Cardiac fibroblast (primary cell): ENCODE measurements around the gene ZWILCH.
A peak's percentile ranks its signal among the peaks of the same experiment; 100 is the strongest.
"Not testable (repeated sequence)": the region's sequence is repeated elsewhere in the genome, so short reads cannot be mapped to it uniquely, and the experiment has no call there.

Source experiments
- DNase-seq, 2 donors: peaks; one replicate each; pipeline versions ENCODE4 v3.0.0 to v3.0.0-alpha.2; 2010; ENCODE audit warnings: low read depth in 2 of 2
- H3K4me3 ChIP-seq, 2 donors: replicated peaks in 1 of 2; 1 replicate in 1 of 2; 2 replicates in 1 of 2; pipeline ENCODE4 v1.5.1; 2011; ENCODE audit warnings: low read depth in 2 of 2, low read length in 2 of 2, mild to moderate bottlenecking in 2 of 2, moderate library complexity in 1 of 2
- CTCF ChIP-seq: IDR thresholded peaks from one replicate; pipeline ENCODE4 v1.5.1; 2011; ENCODE audit warnings: low read depth, mild to moderate bottlenecking, low read length, inconsistent platforms

Gene ZWILCH

GRCh38 chr15:66489179-66489791 is 15.8 kb upstream of the ZWILCH start:
- no peak overlapping the region for H3K4me3 ChIP-seq
- TF ChIP-seq CTCF, result no peak
- DNase-seq, result no peak

GRCh38 chr15:66491846-66492245 is 13.3 kb upstream of the ZWILCH start:
- no peak for DNase-seq
- TF ChIP-seq CTCF, result no peak
- no peak overlapping the region for H3K4me3 ChIP-seq

- H3K4me3 ChIP-seq, result no peak overlapping the region
- no peak for TF ChIP-seq CTCF
- no peak for DNase-seq
Observed at GRCh38 chr15:66494262-66494661, 10.9 kb upstream of the ZWILCH start.

GRCh38 chr15:66496951-66497501 is 8.1 kb upstream of the ZWILCH start:
- peak in 1 of 2 donors; percentile 19 for DNase-seq
- peak overlapping the region; percentile 65 to 94 for H3K4me3 ChIP-seq
- TF ChIP-seq CTCF, result no peak

GRCh38 chr15:66497502-66498455 is 7.3 kb upstream of the ZWILCH start, which contains the start of gene SNAPC5:
Gene SNAPC5 (minus strand): TSS chr15:66497762. CDS start chr15:66497731, 31 bp downstream.
- DNase-seq, result peak; percentile 95
- TF ChIP-seq CTCF, result peak; percentile 94
- H3K4me3 ChIP-seq, result peak within 1 kb of the TSS; percentile 65 to 94

- peak; percentile 31 for TF ChIP-seq CTCF
- DNase-seq, result peak; percentile 63 to 66
- H3K4me3 ChIP-seq, result no peak overlapping the region
Observed at GRCh38 chr15:66498501-66499386, 6.4 kb upstream of the ZWILCH start.

- not testable (repeated sequence) for H3K4me3 ChIP-seq, DNase-seq
Observed at GRCh38 chr15:66500346-66500745, 4.8 kb upstream of the ZWILCH start.
